IMR-90 (cell line): ENCODE results near the gene PRPF4. TPM values are rescaled to one million over a fixed set of nuclear protein-coding genes. Genes with fewer than 3 reads are reported as not detected.

Source experiments
- ATAC-seq: fragments of 200-7000 bp; cut with Tn5 transposase; 2 replicates; pipeline ENCODE4 v1.9.1; 2020; ENCODE audit warnings: low read depth, mild to moderate bottlenecking, moderate library complexity
- BruUV-seq: library from RNA; stranded (reverse); fragments of 400-500 nt; replicated peaks from 2 replicates; lab custom pipeline; 2021; lab: Mats Ljungman, UMichigan
- CTCF ChIA-PET: fragments of 300-600 bp; formaldehyde crosslinking; extraction: SDS; loops from one replicate; lab custom pipeline; 2021; ENCODE audit warnings: antibody characterized with exemption; lab: Yijun Ruan, JAX
- POLR2A ChIA-PET: fragments of 300-600 bp; sonication (Branson Sonifier 250); formaldehyde crosslinking; loops from one replicate; lab custom pipeline; 2022; ENCODE audit warnings: antibody characterized with exemption; ENCODE audit not compliant: unreplicated experiment; lab: Charles Lee
- DNase-seq: peaks from one replicate; pipeline ENCODE4 v3.0.0; 2013
- H2AFZ ChIP-seq: replicated peaks from 2 replicates; pipeline ENCODE3; 2013; ENCODE audit warnings: low read length, mild to moderate bottlenecking; ENCODE audit not compliant: poor library complexity
- H2AK5ac ChIP-seq: 2 replicates; pipeline ENCODE4 v1.6.1; 2013; ENCODE audit warnings: low read depth, low read length, inconsistent platforms
- H2AK9ac ChIP-seq: replicated peaks from 2 replicates; pipeline ENCODE3; 2013; ENCODE audit warnings: mild to moderate bottlenecking, low read depth, low read length, moderate library complexity; ENCODE audit not compliant: poor library complexity
- H2BK120ac ChIP-seq: 2 replicates; pipeline ENCODE4 v1.6.1; 2013; ENCODE audit warnings: low read depth, low read length, inconsistent platforms
- H2BK15ac ChIP-seq: 3 replicates; pipeline ENCODE4 v1.6.1; 2013; ENCODE audit warnings: low read depth, low read length, inconsistent platforms
- H2BK20ac ChIP-seq: 2 replicates; pipeline ENCODE4 v1.6.1; 2013; ENCODE audit warnings: low read depth, mild to moderate bottlenecking, inconsistent platforms, low read length, moderate library complexity
- H2BK5ac ChIP-seq: 2 replicates; pipeline ENCODE4 v1.6.1; 2013; ENCODE audit warnings: mild to moderate bottlenecking, low read depth, low read length, inconsistent platforms; ENCODE audit not compliant: poor library complexity, severe bottlenecking
- H3K14ac ChIP-seq: replicated peaks from 2 replicates; pipeline ENCODE4 v1.6.1; 2013; ENCODE audit warnings: low read depth, low read length, inconsistent platforms
- H3K18ac ChIP-seq: 2 replicates; pipeline ENCODE4 v1.6.1; 2013; ENCODE audit warnings: low read depth, low read length, control low read depth
- H3K23ac ChIP-seq: 2 replicates; pipeline ENCODE4 v1.6.1; 2013; ENCODE audit warnings: low read depth, low read length, inconsistent platforms
- H3K27ac ChIP-seq: 2 replicates; pipeline ENCODE4 v1.5.1; 2013; ENCODE audit warnings: mild to moderate bottlenecking, control low read depth, low read length; ENCODE audit not compliant: insufficient read depth
- H3K27me3 ChIP-seq: 2 replicates; pipeline ENCODE4 v1.6.1; 2013; ENCODE audit warnings: low read length; ENCODE audit not compliant: control insufficient read depth, insufficient read depth
- H3K36me3 ChIP-seq: 2 replicates; pipeline ENCODE4 v1.6.1; 2013; ENCODE audit warnings: low read length, mixed read lengths; ENCODE audit not compliant: control insufficient read depth, insufficient read depth
- H3K4ac ChIP-seq: 2 replicates; pipeline ENCODE4 v1.6.1; 2013; ENCODE audit warnings: low read depth, low read length, inconsistent platforms
- H3K4me1 ChIP-seq: 2 replicates; pipeline ENCODE4 v1.6.1; 2013; ENCODE audit warnings: low read length, mixed read lengths; ENCODE audit not compliant: control insufficient read depth, insufficient read depth
- H3K4me2 ChIP-seq: 2 replicates; pipeline ENCODE4 v1.6.1; 2013; ENCODE audit warnings: low read depth, mild to moderate bottlenecking, control low read depth, low read length, moderate library complexity
- H3K4me3 ChIP-seq: 2 replicates; pipeline ENCODE4 v1.5.1; 2013; ENCODE audit warnings: low read depth, mild to moderate bottlenecking, control low read depth, low read length, moderate library complexity; ENCODE audit not compliant: insufficient read depth
- H3K56ac ChIP-seq: 2 replicates; pipeline ENCODE4 v1.6.1; 2013; ENCODE audit warnings: low read length, inconsistent platforms; ENCODE audit not compliant: insufficient read depth; ENCODE audit errors: extremely low read depth
- H3K79me1 ChIP-seq, 2 experiments: 2 replicates each; pipeline ENCODE4 v1.6.1; 2013; ENCODE audit warnings: low read length in 2 of 2, inconsistent platforms in 1 of 2, low read depth in 1 of 2
- H3K9ac ChIP-seq: 2 replicates; pipeline ENCODE4 v1.6.1; 2013; ENCODE audit warnings: low read depth, low read length, control low read depth
- H3K9me1 ChIP-seq: 2 replicates; pipeline ENCODE4 v1.6.1; 2013; ENCODE audit warnings: low read length, inconsistent platforms; ENCODE audit not compliant: insufficient read depth
- H3K9me3 ChIP-seq: 2 replicates; pipeline ENCODE4 v1.6.1; 2013; ENCODE audit warnings: low read length; ENCODE audit not compliant: control insufficient read depth, insufficient read depth
- H4K20me1 ChIP-seq: 2 replicates; pipeline ENCODE4 v1.6.1; 2013; ENCODE audit warnings: low read length, inconsistent platforms; ENCODE audit not compliant: insufficient read depth
- H4K5ac ChIP-seq: 2 replicates; pipeline ENCODE4 v1.6.1; 2013; ENCODE audit warnings: mild to moderate bottlenecking, low read depth, low read length, control low read depth
- H4K8ac ChIP-seq, 2 experiments: 2 replicates each; pipeline ENCODE4 v1.6.1; 2013; ENCODE audit warnings: low read depth in 2 of 2, low read length in 2 of 2, control low read depth in 1 of 2, inconsistent platforms in 1 of 2
- H4K91ac ChIP-seq: 2 replicates; pipeline ENCODE4 v1.6.1; 2013; ENCODE audit warnings: low read depth, low read length, inconsistent platforms; ENCODE audit not compliant: insufficient read depth
- BHLHE40 ChIP-seq: fragments of 150-350 bp; IDR thresholded peaks from 2 replicates; pipeline ENCODE4 v1.6.1; 2016; ENCODE audit warnings: mild to moderate bottlenecking, low read depth, low read length
- CEBPB ChIP-seq: IDR thresholded peaks from 2 replicates; pipeline ENCODE4 v1.6.1; 2012; ENCODE audit warnings: low read depth, low read length, improper control_type of control experiment
- CHD1 ChIP-seq: IDR thresholded peaks from 2 replicates; pipeline ENCODE4 v1.6.1; 2012; ENCODE audit warnings: low read depth, low read length, improper control_type of control experiment
- CTCF ChIP-seq: conservative IDR thresholded peaks from 2 replicates; pipeline ENCODE4 v1.5.1; 2012; ENCODE audit warnings: mild to moderate bottlenecking, low read depth, low read length, improper control_type of control experiment
- FOS ChIP-seq: fragments of 150-350 bp; IDR thresholded peaks from 2 replicates; pipeline ENCODE4 v1.6.1; 2016; ENCODE audit warnings: low read depth, low read length
- MAFK ChIP-seq: IDR thresholded peaks from 2 replicates; pipeline ENCODE4 v1.6.1; 2012; ENCODE audit warnings: low read depth, low read length, improper control_type of control experiment
- MAZ ChIP-seq: IDR thresholded peaks from 2 replicates; pipeline ENCODE4 v1.6.1; 2012; ENCODE audit warnings: low read depth, mild to moderate bottlenecking, low read length, improper control_type of control experiment, moderate library complexity, borderline replicate concordance
- MXI1 ChIP-seq: IDR thresholded peaks from 2 replicates; pipeline ENCODE4 v1.6.1; 2012; ENCODE audit warnings: low read depth, mild to moderate bottlenecking, low read length, moderate library complexity, borderline replicate concordance
- NFE2L2 ChIP-seq: fragments of 150-350 bp; IDR thresholded peaks from 2 replicates; pipeline ENCODE4 v1.6.1; 2016; ENCODE audit warnings: low read depth, mild to moderate bottlenecking, low read length
- POLR2A ChIP-seq: IDR thresholded peaks from 2 replicates; pipeline ENCODE4 v1.6.1; 2012; ENCODE audit warnings: mild to moderate bottlenecking, low read depth, low read length
- RAD21 ChIP-seq: IDR thresholded peaks from 2 replicates; pipeline ENCODE4 v1.6.1; 2012; ENCODE audit warnings: low read length, improper control_type of control experiment
- RCOR1 ChIP-seq: IDR thresholded peaks from 2 replicates; pipeline ENCODE4 v1.6.1; 2012; ENCODE audit warnings: mild to moderate bottlenecking, low read length, improper control_type of control experiment; ENCODE audit not compliant: insufficient replicate concordance
- RFX5 ChIP-seq: IDR thresholded peaks from 2 replicates; pipeline ENCODE4 v1.8.0; 2012; ENCODE audit warnings: low read depth, mild to moderate bottlenecking, low read length, moderate library complexity
- SMC3 ChIP-seq: fragments of 150-350 bp; IDR thresholded peaks from 2 replicates; pipeline ENCODE4 v1.6.1; 2016; ENCODE audit warnings: low read depth, mild to moderate bottlenecking, antibody characterized with exemption, low read length, moderate library complexity
- USF2 ChIP-seq: fragments of 150-350 bp; IDR thresholded peaks from 2 replicates; pipeline ENCODE4 v1.6.1; 2017; ENCODE audit warnings: mild to moderate bottlenecking, antibody characterized with exemption, low read length, low read depth
- WGBS, 2 experiments: methylation state at CpG; one replicate each; pipeline versions ENCODE4 v1.1.5 to v1.1.7; 2013; ENCODE audit warnings: missing lambda C conversion rate in 2 of 2; ENCODE audit not compliant: insufficient read length in 1 of 2; ENCODE audit errors: extremely low coverage in 2 of 2; 5-methylcytosine and 5-hydroxymethylcytosine counted together
- dilution Hi-C: fragments of 300-500 bp; cut with HindIII; formaldehyde crosslinking; loops from one replicate; pipeline ENCODE4 v1.14.3; 2018; ENCODE audit warnings: low sequenced_read_pairs; ENCODE audit not compliant: unreplicated experiment
- in situ Hi-C: fragments of 300-500 bp; cut with MboI; formaldehyde crosslinking; loops from 3 replicates; pipeline ENCODE4 v1.14.3; 2019; ENCODE audit warnings: low sequenced_read_pairs, inconsistent platforms, mixed read lengths
- intact Hi-C: fragments of 100-400 bp; cut with micrococcal nuclease; formaldehyde crosslinking; loops from 2 replicates; pipeline ENCODE4 v1.10.0; 2022
- polyA plus RNA-seq, 3 experiments: library from polyadenylated mRNA; depleted of rRNA; stranded (reverse); fragments of >200 nt; gene quantifications; 2 replicates each; pipeline ENCODE4 v1.2.3, GENCODE V29; 2012; ENCODE audit warnings: low replicate concordance in 1 of 3
- total RNA-seq: library from RNA; depleted of rRNA; stranded (reverse); fragments of >200 nt; gene quantifications from 2 replicates; pipeline ENCODE4 v1.2.3, GENCODE V29; 2012

The PRPF4 gene
- total and polyA plus RNA-seq, 2 of the 4 experiments (the other 2 are of a cell fraction): 21.4 to 38.0 TPM

GRCh38 chr9:113299800-113300292 lies 24.4 kb downstream of the PRPF4 start:
- Histone ChIP-seq H2BK20ac (no peak overlapping the region), H3K9me1 (no peaks in the 10 kb centered on the region), H2BK120ac (no peak overlapping the region), H2AFZ (no peak overlapping the region), H4K8ac (no peak overlapping the region), H3K27me3 (peaks cover 34% of the 10 kb centered on the region), H3K18ac (no peak overlapping the region), H3K56ac (no peak overlapping the region), H2AK5ac (no peak overlapping the region), H4K91ac (no peak overlapping the region), H3K9ac (no peak overlapping the region), H3K4me1 (no peaks in the 10 kb centered on the region), H2BK5ac (no peak overlapping the region), H3K36me3 (no peaks in the 10 kb centered on the region), H3K4me3 (no peak overlapping the region), H3K4me2 (no peak overlapping the region), H4K5ac (no peak overlapping the region), H2BK15ac (no peak overlapping the region), H3K27ac (no peak overlapping the region), H3K14ac (no peak overlapping the region), H2AK9ac (no peak overlapping the region), H3K4ac (no peak overlapping the region), H3K9me3 (no peaks in the 10 kb centered on the region), H3K23ac (no peak overlapping the region), H4K20me1 (no peaks in the 10 kb centered on the region), H3K79me1 (no peaks in the 10 kb centered on the region)
- WGBS, 2 experiments: no CpG with 5 or more reads among the region's 8 CpGs
- dilution Hi-C loops: no loop called here
- BruUV-seq: no TSS peak
- intact Hi-C loops: no loop called here
- ChIA-PET POLR2A (no interaction called here), CTCF (no interaction called here)
- DNase-seq (no peak), ATAC-seq (no peak)
- in situ Hi-C loops: loop anchor here (10.0 kb wide), 1 partner anchor 355 kb away; no protein-coding TSS in a partner anchor
- TF ChIP-seq MAZ (no peak), FOS (no peak), RCOR1 (no peak), USF2 (no peak), CTCF (no peak), RAD21 (no peak), BHLHE40 (no peak), RFX5 (no peak), CHD1 (no peak), POLR2A (no peak), MXI1 (no peak), NFE2L2 (no peak), CEBPB (no peak), MAFK (no peak), SMC3 (no peak)
